ENCODE data around the gene AGPAT3.

DNA sequence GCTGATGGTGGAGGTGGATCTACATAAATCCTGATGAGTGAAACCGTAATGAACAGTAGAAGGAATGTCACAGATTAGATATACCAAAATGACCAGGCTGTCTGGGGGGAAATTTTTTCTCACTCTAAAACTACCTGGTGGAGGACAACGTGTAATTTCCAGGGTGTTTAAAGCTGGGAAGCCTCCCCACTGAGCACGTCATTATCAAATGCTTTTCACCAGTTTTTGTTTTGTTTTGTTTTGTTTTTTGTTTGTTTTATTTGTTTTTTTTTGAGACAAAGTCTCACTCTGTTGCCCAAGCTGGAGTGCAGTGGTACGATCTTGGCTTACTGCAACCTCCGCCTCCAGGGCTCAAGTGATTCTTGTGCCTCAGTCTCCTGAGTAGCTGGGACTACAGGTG lies 11.6 kb downstream of the AGPAT3 start:
- TF ChIP-seq SIX5 (IDR thresholded peaks at IDR 0.05; ENCODE audit: low read depth, low read length, severe bottlenecking) (no peak), POLR2AphosphoS5 (IDR thresholded peaks at IDR 0.05; ENCODE audit: low read length) (no peak), CEBPB (IDR thresholded peaks at IDR 0.05; ENCODE audit: borderline replicate concordance in 1 of 2, low read depth in 2 of 2, low read length in 2 of 2) (no peak), RUNX3 (IDR thresholded peaks at IDR 0.05; ENCODE audit: low read length) (no peak), GATAD2B (conservative IDR thresholded peaks at IDR 0.05; ENCODE audit: low read depth) (no peak), RAD21 (IDR thresholded peaks at IDR 0.05; ENCODE audit: insufficient read depth, low read depth, low read length) (no peak), SMC3 (IDR thresholded peaks at IDR 0.05; ENCODE audit: borderline replicate concordance, low read length) (no peak), SMARCA5 (IDR thresholded peaks at IDR 0.05) (no peak), EZH2 (IDR thresholded peaks at IDR 0.05; ENCODE audit: borderline replicate concordance, control insufficient read depth, low read depth, low read length) (no peak), USF1 (IDR thresholded peaks at IDR 0.05; ENCODE audit: borderline replicate concordance, extremely low read length, insufficient read depth, low read depth, low read length) (no peak), HCFC1 (IDR thresholded peaks at IDR 0.05; ENCODE audit: low read length) (no peak), POLR2A (IDR thresholded peaks at IDR 0.05; ENCODE audit: low read depth, low read length) (no peak), YY1 (IDR thresholded peaks at IDR 0.05; ENCODE audit: low read depth, low read length) (no peak)
- TF ChIP-seq, protein P1, sequence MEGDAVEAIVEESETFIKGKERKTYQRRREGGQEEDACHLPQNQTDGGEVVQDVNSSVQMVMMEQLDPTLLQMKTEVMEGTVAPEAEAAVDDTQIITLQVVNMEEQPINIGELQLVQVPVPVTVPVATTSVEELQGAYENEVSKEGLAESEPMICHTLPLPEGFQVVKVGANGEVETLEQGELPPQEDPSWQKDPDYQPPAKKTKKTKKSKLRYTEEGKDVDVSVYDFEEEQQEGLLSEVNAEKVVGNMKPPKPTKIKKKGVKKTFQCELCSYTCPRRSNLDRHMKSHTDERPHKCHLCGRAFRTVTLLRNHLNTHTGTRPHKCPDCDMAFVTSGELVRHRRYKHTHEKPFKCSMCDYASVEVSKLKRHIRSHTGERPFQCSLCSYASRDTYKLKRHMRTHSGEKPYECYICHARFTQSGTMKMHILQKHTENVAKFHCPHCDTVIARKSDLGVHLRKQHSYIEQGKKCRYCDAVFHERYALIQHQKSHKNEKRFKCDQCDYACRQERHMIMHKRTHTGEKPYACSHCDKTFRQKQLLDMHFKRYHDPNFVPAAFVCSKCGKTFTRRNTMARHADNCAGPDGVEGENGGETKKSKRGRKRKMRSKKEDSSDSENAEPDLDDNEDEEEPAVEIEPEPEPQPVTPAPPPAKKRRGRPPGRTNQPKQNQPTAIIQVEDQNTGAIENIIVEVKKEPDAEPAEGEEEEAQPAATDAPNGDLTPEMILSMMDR (IDR thresholded peaks at IDR 0.05 in 2 of 3, conservative IDR thresholded peaks at IDR 0.05 in 1 of 3; ENCODE audit: control insufficient read depth in 2 of 3, extremely low read depth in 1 of 3, insufficient read depth in 1 of 3, low read depth in 3 of 3, low read length in 3 of 3), result no peak
